Diencephalon (tissue), 1 donor: ENCODE results near the gene EIF3B. TPM values are rescaled to one million over a fixed set of nuclear protein-coding genes. Genes with fewer than 3 reads are reported as not detected.

Experiments
- small RNA-seq: library from RNA; depleted of rRNA; stranded (forward); fragments of <200 nt; gene quantifications from one replicate; pipeline ENCODE3, GENCODE V24; 2014
- total RNA-seq: library from RNA; depleted of rRNA; stranded (reverse); fragments of >200 nt; gene quantifications from one replicate; pipeline ENCODE4 v1.2.3, GENCODE V29; 2014

EIF3B gene
- total RNA-seq, result 73.1 TPM

DNA sequence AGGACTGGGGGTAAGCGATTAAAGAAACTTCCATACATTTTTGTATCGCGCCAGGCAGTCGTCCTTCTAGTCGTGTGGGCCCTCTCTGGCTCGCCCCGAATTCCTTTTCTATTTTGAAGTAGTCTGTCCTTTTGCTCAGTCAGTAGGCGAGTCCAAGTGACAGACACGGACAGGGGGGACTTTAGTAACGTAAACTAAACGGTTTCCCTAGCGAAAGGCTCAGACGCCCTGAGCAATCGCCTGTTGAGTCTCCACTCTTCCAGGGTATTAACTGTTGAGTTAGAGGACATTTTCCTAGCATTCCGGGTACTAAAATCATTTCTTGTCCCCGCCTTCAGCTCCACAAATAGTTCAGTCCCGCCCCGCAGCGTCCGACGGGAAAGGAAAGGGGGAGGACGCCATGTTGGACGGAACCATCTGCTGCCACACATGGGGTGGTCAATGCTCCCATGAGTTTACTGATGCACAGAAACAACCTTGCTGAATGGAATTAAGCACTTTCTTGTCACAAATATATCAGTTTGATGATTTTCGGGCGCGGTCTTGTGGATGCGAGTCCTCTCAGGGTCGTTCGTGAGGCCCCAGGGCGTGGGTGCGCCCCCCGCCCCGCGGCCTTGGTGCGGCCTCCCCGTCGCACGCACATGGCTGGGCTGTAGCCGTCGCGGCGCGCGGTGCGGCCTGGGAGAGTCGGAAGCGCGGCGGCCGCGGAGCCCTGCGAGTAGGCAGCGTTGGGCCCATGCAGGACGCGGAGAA is at the start of gene EIF3B:
Gene EIF3B (plus strand): TSS at position 642 of the 753 bp plus-strand sequence. CDS start 95 bp downstream, at position 737.

DNA sequence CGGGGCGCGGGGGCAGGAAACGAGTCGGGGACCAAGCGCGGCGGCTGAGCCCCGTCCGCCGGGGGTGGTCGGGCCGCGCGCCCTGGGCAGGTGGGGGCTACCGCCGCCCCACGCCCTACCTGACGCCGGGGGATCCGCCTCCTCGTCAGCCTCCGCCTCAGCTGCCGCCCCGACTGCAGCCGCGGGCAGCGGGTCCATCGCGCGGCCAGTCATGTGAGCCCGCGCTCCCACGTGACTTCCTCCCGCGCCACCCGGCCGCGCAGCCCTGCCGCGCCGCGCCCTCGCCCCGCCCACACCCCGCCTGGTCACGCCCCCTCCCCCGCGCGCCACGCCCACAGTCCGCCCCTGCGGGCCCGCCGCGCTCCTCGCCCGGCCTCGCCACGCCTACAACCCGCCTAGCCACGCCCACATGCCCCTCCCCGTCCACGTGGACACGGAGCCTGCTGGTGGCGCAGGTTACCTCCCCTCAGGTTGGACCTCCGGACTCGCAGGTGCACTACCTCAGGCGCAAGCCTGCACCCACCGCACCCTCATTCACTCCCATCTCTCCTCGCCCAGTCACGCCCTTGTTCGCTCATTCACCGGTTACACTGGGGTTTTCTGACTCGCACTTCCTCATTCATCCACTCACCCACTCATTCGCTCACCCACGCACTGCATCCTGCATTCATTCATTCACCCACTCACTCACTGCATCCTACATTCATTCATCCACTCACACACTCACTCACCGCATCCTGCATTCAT is 40.2 kb upstream of the EIF3B start, which contains the start of gene SNX8:
Gene SNX8 (minus strand): TSS at position 233 of the 747 bp plus-strand sequence. CDS start 20 bp downstream, at position 213.

DNA sequence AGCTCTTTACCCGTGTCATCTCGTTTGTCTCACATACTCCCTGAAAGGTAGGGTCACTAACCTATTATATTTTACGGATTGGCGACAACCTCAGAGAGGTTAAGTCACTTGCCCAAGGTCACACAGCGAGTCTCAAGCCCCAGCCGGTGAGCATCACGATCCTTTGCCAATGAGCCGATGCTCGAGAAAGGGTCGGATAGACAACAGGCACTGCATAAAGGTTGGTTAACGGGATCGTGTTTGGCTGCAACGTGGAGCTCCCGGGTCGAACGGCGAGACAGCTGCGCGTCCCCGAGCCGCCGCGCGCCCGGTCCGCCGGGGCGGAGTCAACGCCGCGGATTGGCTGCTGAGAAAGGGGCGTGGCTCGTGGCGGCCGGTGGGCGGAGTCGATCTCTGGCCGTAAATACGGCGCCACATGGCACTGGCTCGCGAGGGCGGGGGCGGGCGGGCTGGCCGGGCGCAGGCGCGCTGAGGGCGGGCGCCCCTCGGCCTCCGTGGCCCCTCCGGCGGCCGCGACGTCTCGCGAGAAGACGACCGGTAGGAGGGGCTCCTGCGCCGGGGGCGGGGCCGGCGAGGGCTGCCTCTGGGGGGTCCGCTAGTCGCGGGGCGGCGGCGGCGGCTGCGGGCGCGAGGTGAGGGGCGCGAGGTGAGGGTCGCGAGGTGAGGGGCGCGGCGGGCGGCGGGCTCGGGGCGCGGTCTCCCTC is 48.5 kb downstream of the EIF3B start, which contains the start of gene CHST12:
Gene CHST12 (plus strand): TSS at position 598 of the 704 bp plus-strand sequence. CDS start 29,029 bp downstream, outside the sequence.

Small RNA genes within 50 kb of the gene (small RNA-seq; reads per million reads assigned to genes)
- not detected for gene AC004840.2

Other genes starting within 250 kb of the EIF3B start
- gene MAD1L1, start 121.9 kb upstream of the EIF3B start, total RNA-seq, result 32.3 TPM
- 19.8 TPM for gene MRM2, start 112.6 kb upstream of the EIF3B start, total RNA-seq
- gene NUDT1, start 112.6 kb upstream of the EIF3B start, total RNA-seq, result 15.5 TPM
- gene SNX8, start 40.4 kb upstream of the EIF3B start, total RNA-seq, result 8.3 TPM
- gene CHST12, start 48.8 kb downstream of the EIF3B start, total RNA-seq, result 3.5 TPM
- not detected for gene GRIFIN, start 121.6 kb downstream of the EIF3B start, total RNA-seq
- 32.1 TPM for gene LFNG, start 164.9 kb downstream of the EIF3B start, total RNA-seq
- 19.1 TPM for gene BRAT1, start 200.7 kb downstream of the EIF3B start, total RNA-seq
- gene IQCE, start 204.2 kb downstream of the EIF3B start, total RNA-seq, result 21.2 TPM